Panc1 (cell line): ENCODE results near the gene RPAP3. TPM values are rescaled to one million over a fixed set of nuclear protein-coding genes. Genes with fewer than 3 reads are reported as not detected.

ENCODE experiments used
- ATAC-seq: fragments of 200-7000 bp; cut with Tn5 transposase; 2 replicates; pipeline ENCODE4 v1.9.1; 2020; ENCODE audit warnings: mild to moderate bottlenecking, moderate library complexity
- BruUV-seq: library from RNA; stranded (reverse); fragments of 400-500 nt; replicated peaks from 2 replicates; lab custom pipeline; 2021; lab: Mats Ljungman, UMichigan
- CTCF ChIA-PET: fragments of 300-600 bp; sonication (Branson Sonifier 250); formaldehyde crosslinking; loops from one replicate; lab custom pipeline; 2022; ENCODE audit warnings: antibody characterized with exemption; lab: Charles Lee
- POLR2A ChIA-PET: fragments of 300-600 bp; sonication (Branson Sonifier 250); formaldehyde crosslinking; loops from one replicate; lab custom pipeline; 2022; ENCODE audit warnings: antibody characterized with exemption; lab: Charles Lee
- DNase-seq: peaks from one replicate; pipeline ENCODE4 v3.0.0-alpha.2; 2010; ENCODE audit warnings: low read depth, low spot score
- H3K27ac ChIP-seq: 2 replicates; pipeline ENCODE4 v1.5.1; 2011; ENCODE audit warnings: mild to moderate bottlenecking, low read length, inconsistent platforms
- H3K27me3 ChIP-seq: fragments of 200-500 bp; sonication (Bioruptor generic); 2 replicates; pipeline ENCODE4 v1.6.0; 2014; ENCODE audit warnings: low read length, inconsistent platforms; ENCODE audit not compliant: control insufficient read depth, insufficient read depth
- H3K36me3 ChIP-seq: fragments of 200-500 bp; sonication (Bioruptor generic); 2 replicates; pipeline ENCODE4 v1.5.1; 2014; ENCODE audit warnings: inconsistent platforms, mild to moderate bottlenecking, low read length, moderate library complexity; ENCODE audit not compliant: control insufficient read depth, insufficient read depth
- H3K4me1 ChIP-seq: 2 replicates; pipeline ENCODE4 v1.5.1; 2011; ENCODE audit warnings: inconsistent platforms, mild to moderate bottlenecking, low read length, moderate library complexity; ENCODE audit not compliant: control insufficient read depth, insufficient read depth
- H3K4me3 ChIP-seq, 2 experiments: 2 replicates each; pipeline ENCODE4 v1.5.1; 2011 to 2012; ENCODE audit warnings: low read depth in 2 of 2, low read length in 2 of 2, mild to moderate bottlenecking in 2 of 2, inconsistent platforms in 1 of 2, moderate library complexity in 1 of 2
- H3K9me3 ChIP-seq: fragments of 200-500 bp; sonication (Bioruptor generic); 2 replicates; pipeline ENCODE4 v1.5.1; 2014; ENCODE audit warnings: low read depth, mild to moderate bottlenecking, inconsistent platforms, low read length, moderate library complexity; ENCODE audit not compliant: control insufficient read depth, insufficient read depth
- POLR2AphosphoS5 ChIP-seq: IDR thresholded peaks from 2 replicates; pipeline ENCODE4 v1.6.1; 2012; ENCODE audit warnings: mild to moderate bottlenecking, low read depth, low read length, moderate library complexity
- SIN3A ChIP-seq: IDR thresholded peaks from 2 replicates; pipeline ENCODE4 v1.6.1; 2012; ENCODE audit warnings: low read depth, mild to moderate bottlenecking, low read length, moderate library complexity, borderline replicate concordance; ENCODE audit not compliant: insufficient read depth
- TCF7L2 ChIP-seq: IDR thresholded peaks from 2 replicates; pipeline ENCODE4 v1.6.1; 2011; ENCODE audit warnings: mild to moderate bottlenecking, low read depth, low read length, inconsistent platforms
- in situ Hi-C: cut with HindIII; loops from 2 replicates; pipeline ENCODE4 v1.10.0; 2016; ENCODE audit warnings: low sequenced_read_pairs, low pct_unique_long_range_greater_than_20kb
- intact Hi-C: fragments of 100-400 bp; cut with micrococcal nuclease; formaldehyde crosslinking; loops from one replicate; pipeline ENCODE4 v1.10.0; 2022; ENCODE audit not compliant: unreplicated experiment
- total RNA-seq: library from RNA; stranded (reverse); gene quantifications from one replicate; pipeline ENCODE4 v1.2.1, GENCODE V29; 2021; ENCODE audit not compliant: unreplicated experiment
- TF ChIP-seq, protein P1 (sequence below): fragments of 450-650 bp; IDR thresholded peaks from 2 replicates; pipeline ENCODE4 v1.5.1; 2017; ENCODE audit warnings: mild to moderate bottlenecking
- TF ChIP-seq, protein P2 (sequence below), 2 experiments: IDR thresholded peaks; 2 replicates each; pipeline ENCODE4 v1.6.1; 2011 to 2012; ENCODE audit warnings: low read depth in 2 of 2, control low read depth in 1 of 2, low read length in 1 of 2, mild to moderate bottlenecking in 1 of 2, moderate library complexity in 1 of 2; ENCODE audit not compliant: insufficient read depth in 1 of 2

Gene RPAP3
- total RNA-seq, 1 experiment from 2014 or later: 47.3 TPM

DNA sequence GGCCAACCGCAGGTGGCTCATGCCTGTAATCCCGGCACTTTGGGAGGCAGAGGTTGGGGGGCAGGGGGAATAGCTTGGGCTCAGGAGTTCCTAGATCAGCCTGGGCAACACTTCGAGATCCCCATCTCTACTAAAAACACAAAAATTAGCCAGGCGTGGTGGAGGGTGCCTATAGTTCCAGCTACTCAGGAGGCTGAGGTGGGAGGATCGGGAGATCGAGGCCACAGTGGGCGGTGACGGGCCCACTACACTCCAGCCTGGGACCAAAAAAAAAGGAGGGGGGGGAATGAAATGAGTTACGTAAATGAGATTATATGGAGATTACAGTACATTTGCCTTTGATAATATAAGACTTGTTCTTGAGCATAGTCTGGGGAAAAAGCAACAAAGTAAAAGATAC, 1.1 kb downstream of the RPAP3 start:
- CTCF ChIA-PET: no interaction called here
- POLR2A ChIA-PET: no interaction called here
- intact Hi-C loops: no loop called here

DNA sequence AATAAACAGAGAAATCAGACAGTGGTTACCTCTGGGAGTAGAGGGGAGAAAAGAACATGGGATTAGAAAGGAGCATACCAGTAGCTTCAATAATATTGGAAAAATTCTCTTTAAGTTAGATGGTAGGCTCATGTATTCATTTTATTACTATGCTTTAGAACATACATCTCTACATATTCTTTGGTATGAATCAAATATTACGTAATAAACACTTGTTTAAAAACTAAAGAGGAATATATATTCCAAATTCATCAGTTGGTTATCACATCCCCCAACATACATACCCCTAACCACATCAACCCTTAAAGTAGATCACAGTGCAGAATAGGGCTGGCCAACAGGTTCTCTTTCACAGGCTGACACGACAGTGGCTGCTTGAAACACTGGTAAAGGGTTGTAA, 5.6 kb downstream of the RPAP3 start:
- no peak for ATAC-seq
- Histone ChIP-seq H3K36me3 (peaks cover 13% of the 10 kb centered on the region), H3K4me3 (no peak overlapping the region), H3K4me1 (peaks cover 8% of the 10 kb centered on the region; the same call in 1 of the 2 replicates), H3K27me3 (no peaks in the 10 kb centered on the region), H3K9me3 (no peaks in the 10 kb centered on the region), H3K27ac (no peak overlapping the region)
- no TSS peak for BruUV-seq
- no peak for DNase-seq
- intact Hi-C loops: no loop called here
- in situ Hi-C loops: no loop called here
- POLR2A ChIA-PET: no interaction called here
- CTCF ChIA-PET: no interaction called here
- no peak for TF ChIP-seq TCF7L2
- TF ChIP-seq, protein P1, sequence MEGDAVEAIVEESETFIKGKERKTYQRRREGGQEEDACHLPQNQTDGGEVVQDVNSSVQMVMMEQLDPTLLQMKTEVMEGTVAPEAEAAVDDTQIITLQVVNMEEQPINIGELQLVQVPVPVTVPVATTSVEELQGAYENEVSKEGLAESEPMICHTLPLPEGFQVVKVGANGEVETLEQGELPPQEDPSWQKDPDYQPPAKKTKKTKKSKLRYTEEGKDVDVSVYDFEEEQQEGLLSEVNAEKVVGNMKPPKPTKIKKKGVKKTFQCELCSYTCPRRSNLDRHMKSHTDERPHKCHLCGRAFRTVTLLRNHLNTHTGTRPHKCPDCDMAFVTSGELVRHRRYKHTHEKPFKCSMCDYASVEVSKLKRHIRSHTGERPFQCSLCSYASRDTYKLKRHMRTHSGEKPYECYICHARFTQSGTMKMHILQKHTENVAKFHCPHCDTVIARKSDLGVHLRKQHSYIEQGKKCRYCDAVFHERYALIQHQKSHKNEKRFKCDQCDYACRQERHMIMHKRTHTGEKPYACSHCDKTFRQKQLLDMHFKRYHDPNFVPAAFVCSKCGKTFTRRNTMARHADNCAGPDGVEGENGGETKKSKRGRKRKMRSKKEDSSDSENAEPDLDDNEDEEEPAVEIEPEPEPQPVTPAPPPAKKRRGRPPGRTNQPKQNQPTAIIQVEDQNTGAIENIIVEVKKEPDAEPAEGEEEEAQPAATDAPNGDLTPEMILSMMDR: no peak
- TF ChIP-seq, protein P2, sequence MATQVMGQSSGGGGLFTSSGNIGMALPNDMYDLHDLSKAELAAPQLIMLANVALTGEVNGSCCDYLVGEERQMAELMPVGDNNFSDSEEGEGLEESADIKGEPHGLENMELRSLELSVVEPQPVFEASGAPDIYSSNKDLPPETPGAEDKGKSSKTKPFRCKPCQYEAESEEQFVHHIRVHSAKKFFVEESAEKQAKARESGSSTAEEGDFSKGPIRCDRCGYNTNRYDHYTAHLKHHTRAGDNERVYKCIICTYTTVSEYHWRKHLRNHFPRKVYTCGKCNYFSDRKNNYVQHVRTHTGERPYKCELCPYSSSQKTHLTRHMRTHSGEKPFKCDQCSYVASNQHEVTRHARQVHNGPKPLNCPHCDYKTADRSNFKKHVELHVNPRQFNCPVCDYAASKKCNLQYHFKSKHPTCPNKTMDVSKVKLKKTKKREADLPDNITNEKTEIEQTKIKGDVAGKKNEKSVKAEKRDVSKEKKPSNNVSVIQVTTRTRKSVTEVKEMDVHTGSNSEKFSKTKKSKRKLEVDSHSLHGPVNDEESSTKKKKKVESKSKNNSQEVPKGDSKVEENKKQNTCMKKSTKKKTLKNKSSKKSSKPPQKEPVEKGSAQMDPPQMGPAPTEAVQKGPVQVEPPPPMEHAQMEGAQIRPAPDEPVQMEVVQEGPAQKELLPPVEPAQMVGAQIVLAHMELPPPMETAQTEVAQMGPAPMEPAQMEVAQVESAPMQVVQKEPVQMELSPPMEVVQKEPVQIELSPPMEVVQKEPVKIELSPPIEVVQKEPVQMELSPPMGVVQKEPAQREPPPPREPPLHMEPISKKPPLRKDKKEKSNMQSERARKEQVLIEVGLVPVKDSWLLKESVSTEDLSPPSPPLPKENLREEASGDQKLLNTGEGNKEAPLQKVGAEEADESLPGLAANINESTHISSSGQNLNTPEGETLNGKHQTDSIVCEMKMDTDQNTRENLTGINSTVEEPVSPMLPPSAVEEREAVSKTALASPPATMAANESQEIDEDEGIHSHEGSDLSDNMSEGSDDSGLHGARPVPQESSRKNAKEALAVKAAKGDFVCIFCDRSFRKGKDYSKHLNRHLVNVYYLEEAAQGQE (IDR thresholded peaks at IDR 0.05; ENCODE audit: insufficient read depth in 1 of 2, low read depth in 2 of 2, low read length in 1 of 2): no peak
- TF ChIP-seq POLR2AphosphoS5: no peak
- TF ChIP-seq SIN3A: no peak

More for the DNA sequence above, 1.1 kb downstream of the RPAP3 start:
- H3K36me3 ChIP-seq: peaks cover 2% of the 10 kb centered on the region
- in situ Hi-C loops: no loop called here
- ATAC-seq: no peak
- peak overlapping the region; percentile 99 for H3K27ac ChIP-seq
- no TSS peak for BruUV-seq
- no peaks in the 10 kb centered on the region for H3K27me3 ChIP-seq
- peak overlapping the region; percentile 57 to 87 for H3K4me3 ChIP-seq
- no peaks in the 10 kb centered on the region for H3K9me3 ChIP-seq
- peaks cover 16% of the 10 kb centered on the region for H3K4me1 ChIP-seq
- no peak for TF ChIP-seq TCF7L2
- no peak for TF ChIP-seq POLR2AphosphoS5
- TF ChIP-seq, protein P1: no peak
- TF ChIP-seq SIN3A: no peak
- no peak for DNase-seq
